HT-29 (cell line): ENCODE measurements around the gene CCNC. TPM values are rescaled to one million over a fixed set of nuclear protein-coding genes. Genes with fewer than 3 reads are reported as not detected.

Experiments
- DNase-seq: peaks from one replicate; pipeline ENCODE4 v3.0.0-alpha.2; 2015; ENCODE audit warnings: low spot score
- small RNA-seq: library from RNA; depleted of rRNA; stranded (forward); fragments of <200 nt; gene quantifications from one replicate; pipeline ENCODE3, GENCODE V24; 2014
- total RNA-seq: library from RNA; depleted of rRNA; stranded (reverse); fragments of >200 nt; shearing (Covaris generic); gene quantifications from 2 replicates; pipeline ENCODE4 v1.2.3, GENCODE V29; 2014; rRNA removed

CCNC gene
- total RNA-seq, 1 experiment from 2014 or later: 49.4 TPM

DNA sequence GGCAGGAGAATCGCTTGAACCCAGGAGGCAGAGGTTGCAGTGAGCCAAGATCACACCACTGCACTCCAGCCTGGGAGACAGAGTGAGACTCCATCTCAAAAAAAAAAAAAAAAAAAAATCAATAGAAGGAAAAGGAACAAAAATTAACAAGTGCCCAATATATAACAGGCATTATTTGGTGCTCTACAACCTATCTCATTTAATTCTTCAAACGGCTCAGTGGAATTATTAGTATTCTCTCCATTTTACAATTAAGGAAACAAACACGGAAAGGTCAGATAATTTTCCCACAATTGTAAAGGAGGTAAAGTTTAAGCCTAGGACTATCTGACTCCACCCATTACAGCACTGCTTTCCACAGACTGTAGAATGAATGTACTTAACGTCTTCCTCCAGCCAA, 19.8 kb downstream of the CCNC start:
- no peak for DNase-seq

DNA sequence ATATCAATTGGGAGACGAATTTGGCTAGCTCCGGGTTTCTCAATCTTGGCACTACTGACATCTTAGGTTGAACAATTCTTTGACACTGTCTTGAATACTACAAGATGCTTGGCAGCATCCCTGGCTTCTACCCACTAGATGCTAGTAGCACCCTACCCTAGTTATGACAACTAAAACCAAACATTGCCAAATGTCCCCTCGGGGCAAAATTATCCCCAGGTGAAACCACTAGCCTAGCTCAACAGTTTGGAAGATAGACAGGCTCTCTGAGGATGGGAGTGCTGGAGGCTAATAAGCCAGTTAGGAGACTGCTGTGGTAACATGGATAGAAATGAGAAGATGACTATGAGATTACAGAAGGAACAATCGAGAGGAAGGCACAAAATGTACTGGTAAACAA, 20.9 kb downstream of the CCNC start:
- no peak for DNase-seq

DNA sequence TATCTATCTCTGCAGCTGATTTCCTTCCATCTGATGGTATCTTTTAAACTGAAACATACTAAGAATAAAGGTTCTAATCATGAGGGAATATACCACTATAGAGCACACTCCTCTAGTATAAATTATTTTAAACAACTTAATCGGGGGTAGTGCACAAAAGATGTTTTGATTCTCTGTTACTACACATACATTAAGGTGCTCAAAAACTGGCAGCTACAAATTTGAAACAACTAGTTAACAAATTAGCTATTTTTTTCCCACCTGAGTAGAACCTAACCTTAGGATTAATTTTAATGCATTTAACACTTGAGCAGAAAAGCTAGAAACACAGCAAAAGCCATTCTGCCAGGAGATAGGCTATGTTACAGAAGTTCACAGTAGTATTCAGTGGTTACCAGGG, 23.0 kb downstream of the CCNC start:
- no peak for DNase-seq

DNA sequence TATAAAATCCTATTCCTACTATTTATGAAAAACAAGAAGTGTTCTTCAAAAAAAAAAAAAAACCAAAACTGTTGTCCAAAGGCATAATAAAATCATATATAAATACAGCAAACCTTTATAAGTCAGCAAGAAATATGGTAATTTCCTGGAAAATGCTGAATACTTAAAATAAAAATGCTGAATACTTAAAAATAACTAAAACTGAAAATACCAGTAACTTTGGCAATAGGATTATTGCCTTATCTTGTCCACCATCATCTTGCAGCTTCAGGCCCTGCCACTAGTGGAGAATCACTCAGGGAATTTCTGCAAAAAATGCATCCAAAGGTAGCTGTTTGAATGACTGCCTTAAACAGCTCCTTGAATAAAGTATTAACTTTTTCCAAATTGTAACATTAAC, 24.5 kb downstream of the CCNC start:
- DNase-seq: no peak

DNA sequence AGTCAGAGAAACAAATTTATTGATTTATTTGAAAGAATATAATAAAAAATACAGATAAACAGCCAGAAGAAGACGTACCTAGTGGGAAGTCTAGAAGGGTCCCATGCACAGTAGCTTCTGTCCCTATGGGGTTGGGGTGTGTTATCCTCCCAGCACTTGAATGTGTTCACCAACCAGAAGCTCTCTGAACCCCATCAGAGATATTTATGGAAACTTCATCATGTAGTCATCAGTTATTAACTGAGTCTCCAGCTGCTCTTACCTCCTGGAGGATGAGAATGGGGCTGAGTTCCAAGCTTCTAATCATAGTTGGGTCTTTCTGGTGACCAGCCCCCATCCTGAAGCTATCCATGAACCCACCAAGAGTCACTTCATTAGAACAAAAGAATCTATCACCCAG, 37.8 kb downstream of the CCNC start:
- DNase-seq: no peak

DNA sequence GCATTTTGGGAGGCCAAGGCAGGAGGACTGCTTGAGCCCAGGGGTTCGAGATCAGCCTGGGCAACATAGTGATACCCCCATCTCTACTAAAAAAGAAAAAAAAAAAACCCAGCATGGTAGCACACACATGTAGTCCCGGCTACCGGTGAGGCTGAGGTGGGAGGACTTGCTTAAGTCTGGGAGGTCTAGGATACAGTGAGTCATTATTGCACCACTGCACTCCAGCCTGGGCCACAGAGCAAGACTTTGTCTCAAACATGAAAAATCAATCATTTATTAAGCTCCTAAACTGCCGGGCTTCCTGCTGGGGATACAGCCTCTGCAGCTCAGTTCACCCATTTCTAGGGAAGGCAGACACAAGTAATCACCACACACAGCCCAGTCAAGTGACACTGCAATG, 45.9 kb downstream of the CCNC start:
- DNase-seq: no peak

DNA sequence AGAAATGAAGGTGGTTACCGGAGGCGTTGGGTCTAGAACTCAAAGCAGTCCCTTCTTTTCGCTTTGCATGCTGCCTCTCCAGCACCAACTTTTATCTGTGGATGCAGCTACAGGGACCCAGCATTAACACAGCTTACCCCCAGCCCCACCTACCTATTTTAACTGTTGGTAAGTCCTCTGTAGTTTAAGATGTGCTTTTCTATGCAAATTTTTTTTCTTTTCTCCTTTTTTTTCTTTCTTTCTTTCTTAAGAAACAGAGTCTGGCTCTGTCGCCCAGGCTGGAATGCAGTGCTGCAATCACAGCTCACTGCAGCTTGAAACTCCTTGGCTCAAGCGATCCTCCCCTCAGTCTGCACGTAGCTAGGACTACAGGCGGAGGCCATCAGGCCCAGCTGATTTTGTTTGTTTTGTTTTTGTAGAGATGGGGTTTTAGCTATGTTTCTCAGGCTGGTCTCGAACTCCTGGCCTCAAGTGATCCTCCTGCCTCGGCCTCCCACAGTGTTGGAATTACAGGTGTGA, 46.8 kb downstream of the CCNC start:
- DNase-seq: peak; percentile 7

DNA sequence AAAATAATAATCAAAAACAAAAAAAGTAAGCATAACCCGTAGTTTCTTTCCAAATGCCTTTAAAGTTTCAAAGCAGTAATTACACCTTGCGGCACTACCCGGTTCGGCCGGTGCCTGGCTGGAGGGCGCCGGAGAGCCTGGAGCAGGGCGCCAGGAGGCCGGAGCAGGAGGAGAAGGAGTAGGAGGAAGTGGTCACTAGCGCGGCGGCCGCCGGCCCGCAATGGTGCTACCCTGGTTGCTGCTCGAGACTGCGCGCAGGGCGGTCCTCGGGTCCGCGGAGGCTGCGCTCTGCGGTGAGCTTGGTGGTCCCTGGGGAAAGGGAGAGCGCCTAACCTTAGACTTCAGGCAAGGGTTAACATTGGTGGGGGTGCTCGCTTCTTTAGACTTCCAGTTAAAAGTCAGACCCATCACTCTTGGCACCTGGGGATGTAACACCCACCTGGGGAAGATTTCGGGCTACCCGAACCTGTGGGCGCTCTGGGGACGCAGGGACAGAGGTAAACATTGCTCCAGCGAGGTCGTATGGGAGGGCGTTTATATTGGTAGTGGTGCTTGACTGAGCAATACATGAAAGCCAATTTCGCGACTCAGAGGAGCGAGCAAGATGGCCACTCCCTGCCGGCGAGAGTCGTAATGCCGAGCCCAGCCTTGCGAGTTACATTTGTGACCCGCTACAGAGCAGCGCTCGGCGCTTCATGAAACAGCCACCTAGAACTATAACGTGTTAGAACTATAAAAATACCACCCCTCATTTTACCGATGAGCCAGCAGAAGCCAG, 47.4 kb downstream of the CCNC start:
- peak; percentile 85 for DNase-seq

DNA sequence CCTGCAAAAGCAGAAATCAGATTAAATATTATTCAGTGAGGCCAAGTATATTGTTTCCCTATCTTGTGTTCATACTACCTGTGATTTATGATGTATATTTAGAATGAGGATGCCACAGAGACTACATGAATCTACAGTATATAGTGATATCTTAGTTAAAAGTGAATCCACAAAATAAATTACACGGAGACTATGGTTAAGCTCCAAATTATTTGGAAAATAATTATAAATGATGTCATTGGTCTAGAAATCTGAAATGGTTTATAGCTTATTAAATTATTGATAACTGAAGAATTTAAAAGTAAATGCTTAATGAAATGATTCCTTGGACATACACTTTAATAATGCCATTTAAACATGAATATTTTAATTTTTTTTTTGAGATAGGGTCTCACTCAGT, 49.0 kb downstream of the CCNC start:
- no peak for DNase-seq

DNA sequence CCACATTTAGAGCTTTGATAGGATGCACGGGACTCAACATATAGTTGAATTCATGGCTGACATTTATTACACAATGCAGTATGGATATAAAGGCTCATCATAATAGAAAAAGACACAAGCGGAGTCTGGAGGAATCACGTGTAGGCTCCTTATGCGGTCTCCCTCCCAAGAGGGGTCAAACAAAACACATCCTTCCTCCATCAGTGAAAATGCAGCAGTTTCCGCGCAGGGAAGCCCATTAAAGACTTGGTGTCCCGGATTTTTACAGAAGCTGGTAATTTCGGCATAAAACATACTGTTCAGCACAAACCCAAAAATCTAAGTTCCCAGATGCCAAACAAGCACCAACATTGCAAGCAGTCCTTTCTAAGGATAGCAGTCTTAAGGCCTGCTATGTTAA, 54.4 kb downstream of the CCNC start:
- no peak for DNase-seq

DNA sequence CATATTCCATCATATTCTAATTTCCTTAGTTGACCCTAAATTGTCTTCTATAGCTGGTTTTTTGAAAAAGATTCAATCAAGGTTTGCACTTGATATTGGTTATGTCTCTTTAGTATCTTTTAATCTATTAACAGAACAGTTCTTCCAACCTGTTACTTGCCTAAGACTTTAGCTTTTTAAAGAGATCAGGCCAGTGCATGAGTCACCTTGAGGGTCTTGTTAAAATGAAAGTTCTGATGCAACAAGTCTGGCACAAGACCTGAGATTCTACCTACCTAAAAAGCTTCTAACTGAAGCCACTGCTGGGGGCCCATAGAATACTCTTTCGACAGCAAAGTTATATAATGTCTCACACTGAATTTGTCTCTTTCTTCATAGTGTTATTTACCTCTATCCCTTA, 56.4 kb downstream of the CCNC start:
- DNase-seq: no peak

DNA sequence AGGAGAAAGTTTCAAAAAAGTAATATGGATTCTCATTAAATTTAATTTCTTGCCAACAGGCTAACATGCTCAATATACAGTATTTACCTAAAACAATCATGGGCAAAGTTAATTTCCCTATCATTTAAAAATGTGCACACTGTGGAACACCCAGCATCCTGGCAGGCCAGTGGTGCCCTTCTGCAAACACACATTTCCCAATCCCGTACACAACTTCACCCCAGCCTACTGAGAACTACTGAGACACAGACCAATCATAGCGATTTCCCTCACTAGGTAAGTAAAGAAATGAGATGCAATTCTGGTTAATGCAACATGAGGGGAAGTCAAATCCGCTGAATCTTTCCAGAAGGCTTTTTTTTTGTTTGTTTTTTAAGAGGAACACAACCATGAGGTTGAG, 60.8 kb downstream of the CCNC start:
- no peak for DNase-seq

DNA sequence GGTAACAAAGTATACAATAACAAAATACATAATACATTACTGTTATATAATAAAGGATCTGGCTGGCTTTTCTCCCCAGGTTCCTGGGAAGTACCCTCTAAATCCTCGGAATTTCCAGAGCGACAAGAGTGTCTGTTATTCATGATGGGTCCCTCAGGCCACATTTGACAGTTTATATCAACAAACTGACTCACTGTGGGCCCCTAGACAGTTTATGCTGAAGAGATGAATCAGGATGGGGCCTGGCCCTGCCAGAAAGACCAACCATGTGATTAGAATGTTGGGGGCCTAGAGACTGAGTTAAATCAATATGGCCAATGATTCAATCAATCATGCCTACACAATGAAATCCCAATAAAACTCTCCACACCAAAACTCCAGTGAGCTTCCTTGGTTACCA, 66.7 kb downstream of the CCNC start:
- no peak for DNase-seq

DNA sequence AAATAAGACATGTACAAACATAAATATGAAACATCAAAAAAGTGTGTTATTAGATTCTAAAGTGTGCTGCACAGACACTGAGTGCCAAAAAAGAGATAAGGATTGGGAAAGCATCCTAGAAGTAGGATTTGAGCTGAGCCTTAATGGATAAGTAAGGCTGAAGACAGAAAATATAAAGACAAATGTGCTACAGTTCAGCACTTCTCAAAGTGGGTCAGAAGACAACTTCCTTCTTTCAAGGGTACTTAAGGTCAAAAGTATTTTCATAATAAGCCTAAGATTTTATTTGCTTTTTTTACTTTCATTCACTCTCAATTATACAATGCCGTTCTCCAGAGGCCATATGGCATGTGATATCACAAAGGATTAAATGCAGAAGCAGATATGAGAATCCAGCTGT, 70.0 kb downstream of the CCNC start:
- DNase-seq: no peak

DNA sequence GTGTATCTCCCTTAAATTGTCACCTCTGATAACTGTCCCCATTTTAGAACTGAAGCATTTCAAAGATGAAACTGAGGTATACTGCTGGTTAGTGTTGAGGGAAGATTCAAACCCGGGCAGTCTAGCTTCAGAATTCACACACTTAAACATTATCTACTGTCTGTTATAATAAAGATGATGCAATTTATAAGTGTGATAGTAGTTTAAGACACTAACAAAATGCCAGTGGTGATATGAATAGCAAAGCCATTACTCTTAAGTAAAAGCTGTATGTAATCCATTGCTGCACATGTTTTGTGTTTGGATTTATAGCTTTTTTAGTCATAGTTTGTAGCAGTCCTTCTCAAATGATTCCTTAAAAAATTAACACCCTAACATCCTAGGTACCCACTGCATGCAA, 73.0 kb downstream of the CCNC start:
- no peak for DNase-seq

Small RNA genes within 50 kb of the gene (small RNA-seq; reads per million reads assigned to genes)
- gene RF00019: not detected

Other genes with a start within 250 kb of the CCNC start
- gene FAXC, start 219.0 kb downstream of the CCNC start, total RNA-seq: not detected in 2 replicates
- gene COQ3, start 174.5 kb downstream of the CCNC start, total RNA-seq: 8.3 and 12.4 TPM in 2 replicates
- gene PNISR, start 143.4 kb downstream of the CCNC start, total RNA-seq: 27.9 and 32.9 TPM in 2 replicates
- 3.6 and 4.3 TPM in 2 replicates for gene USP45, start 53.2 kb downstream of the CCNC start, total RNA-seq
- gene PRDM13, start 38.2 kb upstream of the CCNC start, total RNA-seq: not detected in 2 replicates